Subcutaneous abdominal adipose tissue (tissue), 5 donors: ENCODE results near the gene SPATA1.

ENCODE experiments used
- H3K27ac ChIP-seq: one replicate; pipeline ENCODE4 v1.7.0; 2013; ENCODE audit warnings: low read depth, mild to moderate bottlenecking, inconsistent platforms, low read length, moderate library complexity
- H3K27me3 ChIP-seq, 5 donors: one replicate each; pipeline ENCODE4 v1.7.0; 2013; ENCODE audit warnings: low read length in 5 of 5, inconsistent platforms in 1 of 5; ENCODE audit not compliant: control insufficient read depth in 5 of 5, insufficient read depth in 4 of 5
- H3K36me3 ChIP-seq, 5 donors: one replicate each; pipeline ENCODE4 v1.7.0; 2013; ENCODE audit warnings: low read length in 5 of 5; ENCODE audit not compliant: control insufficient read depth in 5 of 5, insufficient read depth in 5 of 5
- H3K4me1 ChIP-seq, 5 donors: one replicate each; pipeline ENCODE4 v1.7.0; 2013; ENCODE audit warnings: low read length in 5 of 5, mild to moderate bottlenecking in 3 of 5, moderate library complexity in 1 of 5; ENCODE audit not compliant: control insufficient read depth in 5 of 5, insufficient read depth in 5 of 5
- H3K4me3 ChIP-seq, 5 donors: one replicate each; pipeline ENCODE4 v1.7.0; 2013; ENCODE audit warnings: low read length in 5 of 5, low read depth in 1 of 5
- H3K9ac ChIP-seq, 5 donors: one replicate each; pipeline ENCODE4 v1.7.0; 2013; ENCODE audit warnings: low read length in 5 of 5, mild to moderate bottlenecking in 4 of 5, moderate library complexity in 3 of 5
- H3K9me3 ChIP-seq, 5 donors: one replicate each; pipeline ENCODE4 v1.7.0; 2013; ENCODE audit warnings: low read length in 5 of 5; ENCODE audit not compliant: control insufficient read depth in 5 of 5
- donor health status: healthy.
- donor health status: healthy.
- donor health status: healthy.
- donor health status: healthy.
- donor health status: healthy.

SPATA1 gene, protein sequence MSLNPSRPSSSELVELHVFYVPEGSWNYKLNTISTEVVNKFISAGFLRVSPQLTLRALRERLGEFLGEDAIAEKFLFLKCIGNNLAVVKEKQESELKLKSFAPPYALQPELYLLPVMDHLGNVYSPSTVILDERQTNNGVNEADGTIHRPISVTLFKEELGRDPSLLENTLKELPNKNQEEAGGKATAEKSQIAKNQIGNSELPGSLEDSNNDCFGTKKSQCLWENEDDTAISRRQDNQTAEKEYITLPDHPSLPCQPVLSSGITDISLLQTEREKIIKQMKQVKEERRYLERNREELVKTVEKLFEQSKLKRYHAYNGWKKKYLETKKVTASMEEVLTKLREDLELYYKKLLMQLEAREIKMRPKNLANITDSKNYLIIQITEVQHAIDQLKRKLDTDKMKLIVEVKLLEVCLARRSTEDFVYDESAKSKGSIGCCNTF

DNA sequence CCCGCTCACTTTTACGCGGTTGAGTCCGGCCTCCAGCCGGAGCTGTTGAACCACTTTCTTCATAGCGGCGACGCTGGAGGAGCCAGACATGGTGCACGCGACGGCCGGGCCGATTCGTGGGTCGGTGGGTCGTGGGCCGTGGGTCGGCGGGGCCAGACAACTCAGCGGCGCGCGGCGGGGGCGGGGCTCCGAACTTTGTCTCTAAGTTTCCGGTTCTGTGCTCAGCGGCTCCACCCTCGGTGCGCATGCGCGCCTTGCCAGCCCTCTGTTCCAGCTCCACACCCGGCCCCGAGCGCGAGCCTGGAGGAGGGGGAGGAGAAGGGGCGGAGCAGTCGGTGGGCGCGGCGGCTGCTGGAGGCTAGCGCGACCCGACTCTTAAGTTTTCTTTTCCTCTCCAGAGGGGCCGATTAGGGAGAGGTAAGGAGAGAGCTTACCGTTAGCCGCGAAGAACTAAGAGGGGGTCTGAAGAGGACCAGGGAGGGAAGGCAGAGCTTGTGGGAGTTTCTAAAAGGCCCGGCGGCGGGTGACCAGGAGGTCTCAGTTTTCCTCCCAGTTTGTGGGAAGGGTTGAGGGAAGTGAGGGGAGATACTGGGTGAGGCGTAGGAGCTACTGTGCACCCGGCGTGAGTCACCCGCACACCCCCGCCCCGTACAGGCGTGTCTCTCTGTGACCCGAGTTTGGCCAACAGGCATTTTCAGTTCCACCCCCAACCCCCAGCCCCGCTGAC is at the start of gene SPATA1, which contains the start of gene GNG5:
Gene SPATA1, plus strand, starts transcription at position 385 of the 727 bp plus-strand sequence. CDS start 9,974 bp downstream, outside the sequence.
Gene GNG5, minus strand, starts transcription at position 580 of the 727 bp plus-strand sequence. Its CDS starts 490 bp downstream, at position 90.
- Histone ChIP-seq H3K9ac (peak within 1 kb of the TSS; percentile 73 to 97 (median 92)), H3K36me3 (peaks cover 0 to 2% (median under 1%) of the 10 kb centered on the region in 5 donors), H3K4me3 (peak within 1 kb of the TSS; percentile 78 to 94 (median 83)), H3K9me3 (peaks cover 0 to 2% (median 0%) of the 10 kb centered on the region in 5 donors), H3K27me3 (no peaks in the 10 kb centered on the region), H3K27ac (peak within 1 kb of the TSS; percentile 88), H3K4me1 (peaks cover 0 to 38% (median 31%) of the 10 kb centered on the region in 5 donors)

DNA sequence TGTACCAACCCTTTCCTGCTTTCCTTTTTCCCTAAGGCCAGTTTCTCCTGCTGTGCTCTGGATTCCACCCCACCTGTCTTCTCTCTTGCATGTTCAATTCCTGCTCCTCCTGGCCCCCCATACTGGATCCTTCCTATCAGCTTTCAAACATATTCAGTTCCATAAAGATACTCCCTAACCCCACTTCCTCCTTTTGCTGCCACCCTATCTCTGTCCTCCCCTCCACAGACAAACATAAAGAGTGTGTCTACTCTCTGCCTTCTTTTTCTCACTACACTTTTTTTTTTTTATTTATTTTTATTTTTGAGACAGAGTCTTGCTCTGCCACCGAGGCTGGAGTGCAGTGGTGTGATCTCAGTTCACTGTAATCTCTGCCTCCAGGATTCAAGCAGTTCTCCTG is 44.1 kb upstream of the SPATA1 start:
- Histone ChIP-seq H3K36me3 (no peaks in the 10 kb centered on the region), H3K9ac (no peak overlapping the region), H3K4me3 (no peak overlapping the region), H3K9me3 (no peaks in the 10 kb centered on the region), H3K27me3 (peaks cover 0 to 8% (median 5%) of the 10 kb centered on the region in 5 donors), H3K4me1 (no peaks in the 10 kb centered on the region), H3K27ac (no peak overlapping the region)

DNA sequence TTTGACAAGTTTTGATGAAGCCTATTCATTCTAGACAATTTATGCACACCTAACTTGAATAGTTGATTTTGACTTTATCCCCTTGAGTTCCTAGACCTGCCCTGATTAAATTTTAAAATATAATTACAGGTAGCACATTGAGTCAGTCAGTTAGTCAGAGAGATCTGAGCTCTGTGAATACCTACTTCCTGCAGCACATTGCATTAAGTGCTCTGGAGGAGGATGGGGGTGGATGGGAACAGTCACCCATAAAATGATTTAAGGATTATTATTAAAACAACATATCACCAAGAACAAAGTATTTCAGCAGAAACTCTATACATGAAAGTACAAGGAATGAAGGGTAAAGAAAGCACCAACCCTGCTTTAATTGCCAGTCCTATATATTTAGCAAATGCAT is 38.9 kb upstream of the SPATA1 start:
- Histone ChIP-seq H3K36me3 (no peaks in the 10 kb centered on the region), H3K4me3 (no peak overlapping the region)

DNA sequence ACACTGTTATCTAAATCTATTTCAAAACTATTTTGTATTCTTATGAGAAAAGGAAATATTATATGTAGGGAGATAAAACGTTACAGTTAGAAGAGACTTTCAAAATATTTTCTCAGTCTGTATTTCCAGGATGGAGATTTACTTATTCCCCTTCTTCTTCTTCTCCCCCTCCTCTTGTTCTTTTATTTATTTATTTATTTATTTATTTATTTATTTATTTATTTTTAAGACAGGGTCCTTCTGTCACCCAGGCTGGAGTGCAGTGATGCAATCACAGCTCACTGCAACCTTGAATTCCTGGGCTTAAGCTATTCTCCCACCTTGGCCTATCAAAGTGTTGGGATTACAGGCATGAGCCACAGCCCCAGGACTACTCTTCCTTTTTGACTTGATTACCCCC is 30.0 kb upstream of the SPATA1 start:
- Histone ChIP-seq H3K9ac (no peak overlapping the region), H3K4me3 (no peak overlapping the region), H3K27me3 (peaks cover 0 to 18% (median 3%) of the 10 kb centered on the region in 5 donors), H3K4me1 (peaks cover 0 to 22% (median 17%) of the 10 kb centered on the region in 5 donors), H3K27ac (no peak overlapping the region), H3K9me3 (no peaks in the 10 kb centered on the region), H3K36me3 (peaks cover 0 to 2% (median 0%) of the 10 kb centered on the region in 5 donors)

More for the DNA sequence above, 38.9 kb upstream of the SPATA1 start:
- Histone ChIP-seq H3K9ac (no peak overlapping the region), H3K9me3 (no peaks in the 10 kb centered on the region), H3K27ac (no peak overlapping the region), H3K4me1 (no peaks in the 10 kb centered on the region), H3K27me3 (peaks cover 3 to 17% (median 7%) of the 10 kb centered on the region in 5 donors)

DNA sequence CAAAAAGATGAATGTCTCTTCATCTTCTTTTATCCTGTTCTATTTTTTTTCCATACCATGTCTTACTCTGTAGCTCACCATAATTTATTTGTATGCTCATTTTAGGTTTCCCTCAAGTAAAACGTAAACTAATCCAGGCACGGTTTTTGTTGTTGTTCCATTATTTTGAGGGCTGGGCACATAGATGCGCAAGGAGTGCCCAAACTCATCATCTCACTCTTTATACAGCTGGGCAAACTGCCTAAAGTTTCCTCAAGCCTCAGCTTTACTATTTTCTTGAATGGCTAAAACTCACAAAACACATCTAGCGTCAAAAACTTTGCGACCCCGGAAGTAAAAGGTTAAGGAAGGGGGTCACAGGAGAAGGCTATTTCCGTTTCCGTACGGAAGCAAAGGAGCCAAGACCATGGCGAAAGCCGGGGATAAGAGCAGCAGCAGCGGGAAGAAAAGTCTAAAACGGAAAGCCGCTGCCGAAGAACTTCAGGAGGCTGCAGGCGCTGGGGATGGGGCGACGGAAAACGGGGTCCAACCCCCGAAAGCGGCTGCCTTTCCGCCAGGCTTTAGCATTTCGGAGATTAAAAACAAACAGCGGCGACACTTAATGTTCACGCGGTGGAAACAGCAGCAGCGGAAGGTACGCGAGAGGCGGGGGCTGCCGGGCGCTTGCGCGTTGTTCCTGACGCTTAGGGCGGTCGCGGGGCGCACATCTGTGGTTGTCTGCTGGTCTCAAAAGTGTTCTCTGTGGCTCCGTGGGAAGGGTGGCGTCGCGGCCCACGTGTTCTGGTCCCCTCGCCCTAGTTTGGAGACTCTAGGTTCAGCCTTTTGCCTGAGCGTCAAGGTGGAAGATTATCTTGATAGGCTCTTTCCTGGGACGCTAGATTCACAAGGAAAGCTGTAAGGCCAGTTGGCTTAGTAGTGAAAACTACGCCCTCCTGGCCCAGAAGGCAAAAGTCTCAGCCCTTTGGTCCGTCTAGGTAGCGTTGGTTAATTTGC is 27.0 kb upstream of the SPATA1 start, which contains the start of gene RPF1:
Gene RPF1, plus strand, starts transcription at position 391 of the 993 bp plus-strand sequence. Its CDS starts 16 bp downstream, at position 407.
- Histone ChIP-seq H3K27ac (peak within 1 kb of the TSS; percentile 82), H3K9me3 (no peaks in the 10 kb centered on the region), H3K4me1 (peaks cover 0 to 24% (median 18%) of the 10 kb centered on the region in 5 donors), H3K4me3 (peak within 1 kb of the TSS; percentile 91 to 97 (median 94)), H3K27me3 (peaks cover 0 to 8% (median 3%) of the 10 kb centered on the region in 5 donors), H3K9ac (peak within 1 kb of the TSS; percentile 78 to 95 (median 89)), H3K36me3 (peaks cover 6 to 12% (median 7%) of the 10 kb centered on the region in 5 donors)

DNA sequence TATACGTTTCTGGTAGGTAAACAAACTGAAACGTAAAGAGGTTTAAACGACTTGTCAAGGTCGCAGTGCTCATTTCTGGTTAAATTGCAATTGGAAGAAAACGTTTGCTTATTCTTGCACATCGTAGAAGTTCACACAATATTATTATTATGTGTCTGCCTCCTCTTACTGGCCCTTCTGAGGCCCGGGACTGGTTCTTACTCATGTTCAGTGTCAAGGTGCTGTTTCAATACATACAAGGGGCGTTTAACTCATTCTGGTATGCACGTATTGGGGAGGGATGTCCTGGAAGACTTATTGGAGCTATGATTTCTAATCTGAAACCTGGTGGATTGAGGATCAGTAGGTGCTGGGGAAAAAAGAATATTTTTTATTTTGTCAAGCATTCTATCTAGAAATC is 26.2 kb upstream of the SPATA1 start:
- Histone ChIP-seq H3K4me3 (peak overlapping the region; percentile 91 to 97 (median 94)), H3K27ac (peak overlapping the region; percentile 82), H3K9ac (peak overlapping the region; percentile 78 to 95 (median 89)), H3K27me3 (peaks cover 0 to 8% (median 3%) of the 10 kb centered on the region in 5 donors), H3K36me3 (peaks cover 8 to 14% (median 9%) of the 10 kb centered on the region in 5 donors), H3K4me1 (peaks cover 0 to 24% (median 18%) of the 10 kb centered on the region in 5 donors), H3K9me3 (no peaks in the 10 kb centered on the region)

DNA sequence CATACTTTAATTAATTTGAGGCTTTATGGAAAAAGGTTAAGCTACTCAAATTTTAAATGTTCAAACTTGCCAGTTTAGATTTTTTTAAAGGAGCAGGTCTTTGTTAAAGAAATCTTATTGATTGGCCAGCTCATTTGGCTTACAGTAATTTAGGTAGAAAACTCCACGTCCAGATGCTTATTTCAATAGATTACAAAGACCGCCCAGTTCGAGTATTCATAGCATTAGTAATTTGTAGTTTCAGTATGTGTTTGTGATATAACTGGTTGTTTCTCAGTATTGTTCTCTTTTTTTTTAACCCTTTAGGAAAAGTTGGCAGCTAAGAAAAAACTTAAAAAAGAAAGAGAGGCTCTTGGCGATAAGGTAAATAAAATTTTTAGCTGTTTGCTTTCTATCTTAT is 25.5 kb upstream of the SPATA1 start:
- Histone ChIP-seq H3K4me1 (peaks cover 0 to 24% (median 18%) of the 10 kb centered on the region in 5 donors), H3K9me3 (no peaks in the 10 kb centered on the region), H3K9ac (peak overlapping the region in 1 of 5 donors; percentile 84), H3K27ac (no peak overlapping the region), H3K27me3 (peaks cover 0 to 8% (median 3%) of the 10 kb centered on the region in 5 donors), H3K36me3 (peaks cover 9 to 20% (median 11%) of the 10 kb centered on the region in 5 donors), H3K4me3 (peak overlapping the region in 4 of 5 donors; percentile 91 to 97 (median 95))

DNA sequence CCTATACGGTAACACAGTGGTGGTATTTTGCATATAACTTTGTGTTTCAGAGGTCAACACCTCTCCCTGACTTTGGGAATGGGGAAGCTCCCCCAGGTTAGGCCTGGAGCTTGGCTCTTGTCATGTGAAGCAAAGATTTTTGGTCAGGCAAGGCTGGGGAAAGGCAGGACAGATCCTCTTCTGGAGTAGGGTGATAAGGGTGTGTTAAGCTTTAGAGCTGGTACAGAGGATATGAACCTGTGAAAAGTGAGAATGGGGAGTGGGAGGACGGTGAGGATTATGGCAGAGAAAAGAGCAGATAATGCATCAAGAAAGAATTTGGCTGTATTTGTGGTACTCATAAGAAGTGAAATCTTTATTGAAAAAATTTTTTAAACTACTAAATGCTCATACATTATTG is 24.9 kb upstream of the SPATA1 start:
- Histone ChIP-seq H3K27me3 (peaks cover 0 to 8% (median 3%) of the 10 kb centered on the region in 5 donors), H3K4me3 (no peak overlapping the region), H3K9ac (no peak overlapping the region), H3K27ac (no peak overlapping the region), H3K9me3 (no peaks in the 10 kb centered on the region), H3K4me1 (peaks cover 0 to 24% (median 18%) of the 10 kb centered on the region in 5 donors), H3K36me3 (peaks cover 9 to 22% (median 11%) of the 10 kb centered on the region in 5 donors)

DNA sequence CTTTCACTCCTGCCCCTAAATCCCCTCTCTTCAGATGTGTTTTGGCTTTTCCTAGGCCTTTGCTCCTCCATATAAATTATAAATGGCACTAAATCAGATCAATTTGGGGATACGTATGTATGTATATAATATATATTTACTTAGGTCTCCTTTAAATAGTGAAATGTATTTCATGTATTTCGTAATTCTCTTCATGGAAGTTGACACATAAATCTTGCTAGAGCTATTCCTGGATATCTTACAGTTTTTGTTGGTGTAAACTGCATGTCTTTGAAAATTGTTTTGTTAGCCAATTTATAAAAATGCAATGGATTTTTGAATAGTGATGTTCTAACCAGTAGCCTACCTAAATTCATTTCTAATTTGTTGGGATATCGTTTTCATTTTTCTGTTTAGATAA is 18.1 kb upstream of the SPATA1 start:
- H3K4me3 ChIP-seq: no peak overlapping the region
- no peaks in the 10 kb centered on the region for H3K4me1 ChIP-seq
- H3K27me3 ChIP-seq: no peaks in the 10 kb centered on the region
- no peak overlapping the region for H3K27ac ChIP-seq
- H3K36me3 ChIP-seq: peaks cover 30 to 53% (median 32%) of the 10 kb centered on the region in 5 donors
- no peaks in the 10 kb centered on the region for H3K9me3 ChIP-seq
- H3K9ac ChIP-seq: no peak overlapping the region
